Measurements from ENCODE around the gene SPINK7. TPM values are rescaled to one million over a fixed set of nuclear protein-coding genes. Genes with fewer than 3 reads are reported as not detected.
A peak's percentile ranks its signal among the peaks of the same experiment; 100 is the strongest.
"Not testable (repeated sequence)": the region's sequence is repeated elsewhere in the genome, so short reads cannot be mapped to it uniquely, and the experiment has no call there.

SPINK7 gene
- total RNA-seq, 1 experiment from 2014 or later, result not detected

DNA sequence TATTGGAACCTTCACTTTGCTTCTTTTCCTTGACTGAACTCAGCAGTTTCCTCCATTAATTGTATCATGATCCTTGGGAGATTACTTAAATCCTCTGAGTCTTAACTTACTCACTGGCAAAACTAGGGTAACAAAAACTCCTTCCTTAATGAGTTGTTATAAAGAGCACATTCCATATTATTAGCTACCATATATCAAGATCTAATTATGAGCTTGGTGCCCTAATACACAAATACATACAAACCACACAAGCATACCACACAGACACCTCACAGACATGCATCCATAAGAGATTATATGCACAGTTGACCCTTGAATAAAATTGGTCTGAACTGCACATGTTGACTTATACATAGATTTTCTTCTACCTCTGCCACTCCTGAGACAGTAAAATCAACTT, 2.5 kb upstream of the SPINK7 start:
- Mint-ChIP-seq H3K36me3 (ENCODE audit: insufficient read depth, unreplicated experiment) (no peaks in the 10 kb centered on the region), H3K4me3 (ENCODE audit: low read depth, unreplicated experiment) (no peak overlapping the region), H3K27me3 (ENCODE audit: unreplicated experiment) (no peaks in the 10 kb centered on the region), H3K4me1 (ENCODE audit: low read depth, unreplicated experiment) (peaks cover 6% of the 10 kb centered on the region), H3K9me3 (ENCODE audit: low read depth, unreplicated experiment) (peaks cover 12% of the 10 kb centered on the region), H3K27ac (ENCODE audit: unreplicated experiment) (no peak overlapping the region)
- no TSS peak for BruUV-seq (replicated peaks)
- DNase-seq, result no peak
- TF ChIP-seq CTCF (IDR thresholded peaks at IDR 0.05; ENCODE audit: unreplicated experiment), result no peak
- intact Hi-C loops (cut with micrococcal nuclease; ENCODE audit: unreplicated experiment), result no loop called here
- CTCF ChIA-PET, result no interaction called here

GRCh38 chr5:148311484-148311883, 739 bp upstream of the SPINK7 start:
- CTCF ChIA-PET, result interaction anchor here (0.6 kb wide), 1 partner anchor 87 kb away, joined by 3 read pairs; no protein-coding TSS in a partner anchor
- peaks cover 12% of the 10 kb centered on the region for H3K9me3 Mint-ChIP-seq (ENCODE audit: low read depth, unreplicated experiment)
- H3K27me3 Mint-ChIP-seq (ENCODE audit: unreplicated experiment), result no peaks in the 10 kb centered on the region
- intact Hi-C loops (cut with micrococcal nuclease; ENCODE audit: unreplicated experiment), result no loop called here
- H3K27ac Mint-ChIP-seq (ENCODE audit: unreplicated experiment), result no peak overlapping the region
- no peaks in the 10 kb centered on the region for H3K36me3 Mint-ChIP-seq (ENCODE audit: insufficient read depth, unreplicated experiment)
- no peak overlapping the region for H3K4me3 Mint-ChIP-seq (ENCODE audit: low read depth, unreplicated experiment)
- DNase-seq, result no peak
- peaks cover 6% of the 10 kb centered on the region for H3K4me1 Mint-ChIP-seq (ENCODE audit: low read depth, unreplicated experiment)
- no peak for TF ChIP-seq CTCF (IDR thresholded peaks at IDR 0.05; ENCODE audit: unreplicated experiment)
- BruUV-seq (replicated peaks), result no TSS peak

GRCh38 chr5:148314187-148314586, 2.0 kb downstream of the SPINK7 start:
- TF ChIP-seq CTCF (IDR thresholded peaks at IDR 0.05; ENCODE audit: unreplicated experiment), result peak; percentile 37
- no TSS peak for BruUV-seq (replicated peaks)

DNA sequence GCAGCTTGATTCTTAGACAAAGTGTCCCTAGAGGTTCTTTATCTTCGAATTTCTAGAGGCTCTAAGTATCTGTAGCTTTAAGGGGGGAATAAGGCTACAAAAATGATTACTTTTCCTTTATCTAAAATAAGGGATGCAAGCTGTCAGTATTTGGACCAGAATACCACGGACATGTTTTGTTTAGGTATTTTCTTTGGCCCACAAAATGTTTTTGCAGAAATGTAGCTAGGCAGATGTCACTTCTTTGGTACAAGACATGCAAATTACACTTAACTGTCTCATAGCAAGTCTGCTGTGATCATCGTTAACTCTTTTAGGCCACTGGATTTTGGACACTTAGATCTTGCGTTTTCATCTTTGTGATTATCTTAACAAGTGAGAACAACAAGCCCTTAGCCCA, 2.5 kb downstream of the SPINK7 start:
- BruUV-seq (replicated peaks), result no TSS peak
- CTCF ChIA-PET, result interaction anchor here (0.7 to 2.1 kb wide), 11 partner anchors 8 to 416 kb away, joined by 3 to 16 read pairs (median 5); no protein-coding TSS in a partner anchor
- Mint-ChIP-seq H3K36me3 (ENCODE audit: insufficient read depth, unreplicated experiment) (peaks cover 3% of the 10 kb centered on the region), H3K4me1 (ENCODE audit: low read depth, unreplicated experiment) (peaks cover 10% of the 10 kb centered on the region), H3K9me3 (ENCODE audit: low read depth, unreplicated experiment) (peaks cover 2% of the 10 kb centered on the region), H3K27me3 (ENCODE audit: unreplicated experiment) (no peaks in the 10 kb centered on the region), H3K27ac (ENCODE audit: unreplicated experiment) (no peak overlapping the region), H3K4me3 (ENCODE audit: low read depth, unreplicated experiment) (no peak overlapping the region)
- DNase-seq, result no peak
- TF ChIP-seq CTCF (IDR thresholded peaks at IDR 0.05; ENCODE audit: unreplicated experiment), result no peak
- intact Hi-C loops (cut with micrococcal nuclease; ENCODE audit: unreplicated experiment), result loop anchor here (1.0 kb wide), 2 partner anchors 38 to 60 kb away; no protein-coding TSS in a partner anchor

More at GRCh38 chr5:148314187-148314586, 2.0 kb downstream of the SPINK7 start:
- DNase-seq, result peak; percentile 36
- intact Hi-C loops (cut with micrococcal nuclease; ENCODE audit: unreplicated experiment), result loop anchor here (1.0 kb wide), 2 partner anchors 38 to 60 kb away; no protein-coding TSS in a partner anchor
- H3K4me3 Mint-ChIP-seq (ENCODE audit: low read depth, unreplicated experiment), result no peak overlapping the region
- no peaks in the 10 kb centered on the region for H3K27me3 Mint-ChIP-seq (ENCODE audit: unreplicated experiment)
- no peak overlapping the region for H3K27ac Mint-ChIP-seq (ENCODE audit: unreplicated experiment)
- no peaks in the 10 kb centered on the region for H3K36me3 Mint-ChIP-seq (ENCODE audit: insufficient read depth, unreplicated experiment)
- H3K4me1 Mint-ChIP-seq (ENCODE audit: low read depth, unreplicated experiment), result peaks cover 6% of the 10 kb centered on the region
- CTCF ChIA-PET, result interaction anchor here (0.6 to 2.1 kb wide), 13 partner anchors 17 to 417 kb away, joined by 3 to 16 read pairs (median 5); no protein-coding TSS in a partner anchor
- peaks cover 7% of the 10 kb centered on the region for H3K9me3 Mint-ChIP-seq (ENCODE audit: low read depth, unreplicated experiment)

DNA sequence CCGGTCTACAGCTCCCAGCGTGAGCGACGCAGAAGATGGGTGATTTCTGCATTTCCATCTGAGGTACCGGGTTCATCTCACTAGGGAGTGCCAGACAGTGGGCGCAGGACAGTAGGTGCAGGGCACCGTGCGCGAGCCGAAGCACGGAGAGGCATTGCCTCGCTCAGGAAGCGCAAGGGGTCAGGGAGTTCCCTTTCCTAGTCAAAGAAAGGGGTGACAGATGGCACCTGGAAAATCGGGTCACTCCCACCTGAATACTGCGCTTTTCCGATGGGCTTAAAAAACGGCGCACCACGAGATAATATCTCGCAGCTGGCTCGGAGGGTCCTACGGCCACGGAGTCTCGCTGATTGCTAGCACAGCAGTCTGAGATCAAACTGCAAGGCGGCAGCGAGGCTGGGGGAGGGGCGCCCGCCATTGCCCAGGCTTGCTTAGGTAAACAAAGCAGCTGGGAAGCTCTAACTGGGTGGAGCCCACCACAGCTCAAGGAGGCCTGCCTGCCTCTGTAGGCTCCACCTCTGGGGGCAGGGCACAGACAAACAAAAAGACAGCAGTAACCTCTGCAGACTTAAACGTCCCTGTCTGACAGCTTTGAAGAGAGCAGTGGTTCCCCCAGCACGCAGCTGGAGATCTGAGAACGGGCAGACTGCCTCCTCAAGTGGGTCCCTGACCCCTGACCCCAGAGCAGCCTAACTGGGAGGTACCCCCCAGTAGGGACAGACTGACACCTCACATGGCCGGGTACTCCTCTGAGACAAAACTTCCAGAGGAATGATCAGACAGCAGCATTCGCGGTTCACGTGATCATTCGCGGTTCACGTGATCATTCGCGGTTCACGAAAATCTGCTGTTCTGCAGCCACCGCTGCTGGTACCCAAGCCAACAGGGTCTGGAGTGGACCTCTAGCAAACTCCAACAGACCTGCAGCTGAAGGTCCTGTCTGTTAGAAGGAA, 8.1 kb downstream of the SPINK7 start:
- H3K9me3 Mint-ChIP-seq (ENCODE audit: low read depth, unreplicated experiment); H3K27me3 Mint-ChIP-seq (ENCODE audit: unreplicated experiment); intact Hi-C loops (cut with micrococcal nuclease; ENCODE audit: unreplicated experiment); H3K4me1 Mint-ChIP-seq (ENCODE audit: low read depth, unreplicated experiment); H3K36me3 Mint-ChIP-seq (ENCODE audit: insufficient read depth, unreplicated experiment); DNase-seq; BruUV-seq (replicated peaks): not testable (repeated sequence)
- CTCF ChIA-PET, result interaction anchor here (0.7 to 1.6 kb wide), 3 partner anchors 17 to 528 kb away, joined by 4 to 5 read pairs (median 5); no protein-coding TSS in a partner anchor
- peak overlapping the region; percentile 16 for H3K27ac Mint-ChIP-seq (ENCODE audit: unreplicated experiment)
- H3K4me3 Mint-ChIP-seq (ENCODE audit: low read depth, unreplicated experiment), result peak overlapping the region; percentile 78
